ENCODE results near the gene ZDHHC22. TPM values are rescaled to one million over a fixed set of nuclear protein-coding genes. Genes with fewer than 3 reads are reported as not detected.

Gene ZDHHC22, protein sequence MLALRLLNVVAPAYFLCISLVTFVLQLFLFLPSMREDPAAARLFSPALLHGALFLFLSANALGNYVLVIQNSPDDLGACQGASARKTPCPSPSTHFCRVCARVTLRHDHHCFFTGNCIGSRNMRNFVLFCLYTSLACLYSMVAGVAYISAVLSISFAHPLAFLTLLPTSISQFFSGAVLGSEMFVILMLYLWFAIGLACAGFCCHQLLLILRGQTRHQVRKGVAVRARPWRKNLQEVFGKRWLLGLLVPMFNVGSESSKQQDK
- total RNA-seq (under 1 TPM in 1 of 5 donors, not detected in 4; 0.18 TPM), polyA plus RNA-seq (under 1 TPM in 1 of 3 donors, not detected in 2; 0.08 TPM)
- long read RNA-seq, donor 1: 0 reads
- long read RNA-seq, donor 2, partial matches to known transcripts: 0 of 1 reads
- long read RNA-seq, donor 2, other reads (novel, unspliced or antisense): 0 of 1 reads
- long read RNA-seq, donor 3: 0 reads
- long read RNA-seq, donor 4: 0 reads
- long read RNA-seq, donor 5: 0 reads
- long read RNA-seq, donor 6, partial matches to known transcripts: 0 of 2 reads
- long read RNA-seq, donor 6, other reads (novel, unspliced or antisense): 0 of 2 reads
- long read RNA-seq, donor 7, partial matches to known transcripts: 0 of 1 reads
- long read RNA-seq, donor 7, other reads (novel, unspliced or antisense): 0 of 1 reads
- long read RNA-seq, donor 8: 0 reads
- long read RNA-seq, donor 9, partial matches to known transcripts: 0 of 1 reads
- long read RNA-seq, donor 9, other reads (novel, unspliced or antisense): 0 of 1 reads
- long read RNA-seq, donor 10: 0 reads

DNA sequence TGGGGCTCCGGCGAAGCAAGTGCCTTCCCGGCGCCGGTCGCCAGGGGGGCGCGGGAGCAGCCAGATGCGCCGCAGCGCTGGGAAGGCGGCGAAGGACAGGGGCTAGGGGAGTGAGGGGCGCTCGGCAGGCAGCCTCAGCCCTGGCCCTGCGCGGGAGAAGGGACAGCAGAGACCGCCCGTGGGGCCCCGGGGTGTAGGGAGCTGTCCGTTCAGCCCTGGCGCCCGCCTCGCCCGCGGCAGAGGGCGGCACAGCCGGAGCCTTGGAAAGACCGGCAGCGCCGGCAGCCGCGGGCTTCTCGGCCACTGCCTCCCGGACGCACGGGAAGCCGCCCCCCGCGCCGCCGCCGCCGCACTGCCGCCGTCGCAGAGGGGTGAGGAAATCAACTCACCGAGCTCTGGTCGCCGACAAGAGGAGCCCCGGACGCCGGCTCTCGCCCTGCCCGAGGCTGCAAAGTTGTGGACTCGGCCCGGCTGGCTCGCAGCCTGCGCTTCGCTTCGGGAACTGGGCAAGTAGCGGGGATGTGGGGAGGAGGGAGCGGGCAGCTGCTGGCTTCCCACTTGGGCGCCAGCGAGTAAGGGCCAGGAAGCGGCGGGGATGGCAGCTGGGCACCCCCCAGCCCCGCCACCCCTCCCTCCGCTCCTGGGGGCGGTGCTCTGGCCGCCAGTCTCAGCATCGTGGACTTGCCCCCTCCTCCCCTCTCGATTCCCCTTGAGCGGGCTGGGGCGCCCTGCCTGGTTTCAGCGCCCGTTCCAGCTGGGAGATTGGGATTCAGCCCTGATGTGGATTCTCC is at the start of gene ZDHHC22:
Gene ZDHHC22, minus strand, starts transcription at position 578 of the 791 bp plus-strand sequence. CDS start 2,053 bp downstream, outside the sequence.
- peak in 1 of 2 donors; percentile 71 for DNase-seq
- no peaks in the 10 kb centered on the region for H3K36me3 ChIP-seq
- peaks cover 23 to 31% (median 26%) of the 10 kb centered on the region in 4 donors for H3K4me1 ChIP-seq
- TF ChIP-seq EP300 (IDR thresholded peaks at IDR 0.05) (no peak), POLR2A (IDR thresholded peaks at IDR 0.05) (no peak)
- TF ChIP-seq, protein P1, sequence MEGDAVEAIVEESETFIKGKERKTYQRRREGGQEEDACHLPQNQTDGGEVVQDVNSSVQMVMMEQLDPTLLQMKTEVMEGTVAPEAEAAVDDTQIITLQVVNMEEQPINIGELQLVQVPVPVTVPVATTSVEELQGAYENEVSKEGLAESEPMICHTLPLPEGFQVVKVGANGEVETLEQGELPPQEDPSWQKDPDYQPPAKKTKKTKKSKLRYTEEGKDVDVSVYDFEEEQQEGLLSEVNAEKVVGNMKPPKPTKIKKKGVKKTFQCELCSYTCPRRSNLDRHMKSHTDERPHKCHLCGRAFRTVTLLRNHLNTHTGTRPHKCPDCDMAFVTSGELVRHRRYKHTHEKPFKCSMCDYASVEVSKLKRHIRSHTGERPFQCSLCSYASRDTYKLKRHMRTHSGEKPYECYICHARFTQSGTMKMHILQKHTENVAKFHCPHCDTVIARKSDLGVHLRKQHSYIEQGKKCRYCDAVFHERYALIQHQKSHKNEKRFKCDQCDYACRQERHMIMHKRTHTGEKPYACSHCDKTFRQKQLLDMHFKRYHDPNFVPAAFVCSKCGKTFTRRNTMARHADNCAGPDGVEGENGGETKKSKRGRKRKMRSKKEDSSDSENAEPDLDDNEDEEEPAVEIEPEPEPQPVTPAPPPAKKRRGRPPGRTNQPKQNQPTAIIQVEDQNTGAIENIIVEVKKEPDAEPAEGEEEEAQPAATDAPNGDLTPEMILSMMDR (IDR thresholded peaks at IDR 0.05): peak in 1 of 7 experiments; percentile 12
- H3K9me3 ChIP-seq: no peaks in the 10 kb centered on the region
- intact Hi-C loops (cut with DNase I; ENCODE audit: low total_unique reads): no loop called here
- H3K27me3 ChIP-seq: peaks cover 18 to 100% (median 85%) of the 10 kb centered on the region in 3 donors
- WGBS, 5 donors: 0 to 2% (median 1%) methylated on average over 6 to 77 of the region's 77 CpGs
- H3K27ac ChIP-seq: no peak within 1 kb of the TSS
- H3K4me3 ChIP-seq: peak within 1 kb of the TSS; percentile 36 to 51 (median 43)

DNA sequence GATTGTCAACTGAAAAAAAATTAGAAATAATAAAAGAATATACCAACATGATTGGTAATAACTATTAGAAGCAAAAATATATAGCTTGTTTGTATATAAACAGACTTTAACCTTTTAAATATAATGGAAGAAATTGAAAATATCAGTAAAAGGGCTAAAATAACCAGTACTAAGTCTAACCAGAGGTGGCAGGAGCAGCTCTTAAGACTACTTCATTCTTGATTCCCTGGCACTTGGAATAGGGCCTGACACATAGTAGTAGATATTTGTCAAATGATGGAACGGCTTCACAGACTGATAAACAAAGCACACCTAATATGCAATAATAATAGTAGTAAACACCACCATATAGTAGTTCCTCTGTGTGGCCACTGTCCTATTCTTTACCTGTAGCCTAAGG is 49.4 kb upstream of the ZDHHC22 start:
- H3K4me3 ChIP-seq: no peak overlapping the region
- H3K9me3 ChIP-seq: no peaks in the 10 kb centered on the region
- no peaks in the 10 kb centered on the region for H3K4me1 ChIP-seq
- intact Hi-C loops (cut with DNase I; ENCODE audit: low total_unique reads): no loop called here
- TF ChIP-seq POLR2AphosphoS5 (IDR thresholded peaks at IDR 0.05): no peak
- TF ChIP-seq, protein P1 (IDR thresholded peaks at IDR 0.05): no peak
- TF ChIP-seq EP300 (IDR thresholded peaks at IDR 0.05): no peak
- no peak for TF ChIP-seq POLR2A (IDR thresholded peaks at IDR 0.05)
- 56 to 83% (median 74%) methylated on average over 1 of the region's 1 CpG for WGBS, 5 donors
- H3K27me3 ChIP-seq: peaks cover 0 to 30% (median 7%) of the 10 kb centered on the region in 3 donors
- H3K36me3 ChIP-seq: no peaks in the 10 kb centered on the region
- no peak overlapping the region for H3K27ac ChIP-seq
- no peak for DNase-seq

DNA sequence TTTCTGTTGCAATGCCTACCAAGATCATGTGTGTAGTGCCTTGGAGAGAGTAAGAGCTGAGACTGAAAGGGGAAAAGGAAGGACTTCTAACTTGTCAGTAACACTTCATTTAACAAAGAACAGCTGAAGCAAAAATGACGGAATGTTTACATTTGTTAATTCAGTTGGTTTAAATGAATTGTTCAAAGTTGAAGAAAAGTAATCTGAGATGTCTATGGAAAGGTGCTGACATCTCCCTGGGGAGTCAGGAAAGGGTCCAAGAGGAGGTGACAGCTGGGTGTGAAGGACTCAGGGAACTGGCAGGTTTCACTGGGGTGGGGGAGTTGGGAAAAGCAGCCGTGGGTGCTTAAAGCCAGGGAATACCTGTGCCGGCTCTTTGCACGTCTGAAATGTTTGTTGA is 47.9 kb upstream of the ZDHHC22 start:
- no peak for TF ChIP-seq POLR2A (IDR thresholded peaks at IDR 0.05)
- no peak for TF ChIP-seq EP300 (IDR thresholded peaks at IDR 0.05)
- TF ChIP-seq POLR2AphosphoS5 (IDR thresholded peaks at IDR 0.05): no peak
- TF ChIP-seq, protein P1 (IDR thresholded peaks at IDR 0.05): no peak
- no peak overlapping the region for H3K4me3 ChIP-seq
- no peaks in the 10 kb centered on the region for H3K9me3 ChIP-seq
- intact Hi-C loops (cut with DNase I; ENCODE audit: low total_unique reads): no loop called here
- H3K36me3 ChIP-seq: no peaks in the 10 kb centered on the region
- 32 to 42% (median 37%) methylated on average over 4 of the region's 4 CpGs for WGBS, 5 donors
- H3K4me1 ChIP-seq: no peaks in the 10 kb centered on the region
- H3K27me3 ChIP-seq: peaks cover 0 to 39% (median 7%) of the 10 kb centered on the region in 3 donors
- H3K27ac ChIP-seq: no peak overlapping the region
- DNase-seq: peak in 1 of 2 donors; percentile 14

DNA sequence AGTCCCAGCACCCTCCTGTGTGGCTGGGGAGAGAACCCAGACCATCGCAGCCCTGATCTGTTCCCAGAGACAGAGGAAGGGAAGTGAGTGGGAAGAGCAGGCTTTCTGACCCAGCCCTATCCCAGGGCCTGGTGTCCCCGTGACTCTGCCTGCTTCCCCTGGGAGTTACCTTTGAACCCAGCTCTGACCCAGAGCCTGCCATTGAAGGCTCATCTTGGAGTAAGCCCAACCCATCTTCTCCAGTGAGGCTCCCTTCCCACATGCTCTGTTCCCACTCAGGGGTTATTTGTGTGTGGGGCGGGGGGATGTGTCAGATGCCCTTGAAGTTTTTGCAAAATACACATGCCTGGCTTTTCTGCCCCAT is 46.0 kb upstream of the ZDHHC22 start:
- H3K27ac ChIP-seq: no peak overlapping the region

More for the DNA sequence above, 46.0 kb upstream of the ZDHHC22 start:
- TF ChIP-seq POLR2A (IDR thresholded peaks at IDR 0.05) (no peak), EP300 (IDR thresholded peaks at IDR 0.05) (no peak), POLR2AphosphoS5 (IDR thresholded peaks at IDR 0.05) (no peak)
- TF ChIP-seq, protein P1 (IDR thresholded peaks at IDR 0.05): no peak
- intact Hi-C loops (cut with DNase I; ENCODE audit: low total_unique reads): no loop called here
- no peak overlapping the region for H3K4me3 ChIP-seq
- no peaks in the 10 kb centered on the region for H3K4me1 ChIP-seq
- no peaks in the 10 kb centered on the region for H3K9me3 ChIP-seq
- peaks cover 0 to 57% (median 18%) of the 10 kb centered on the region in 3 donors for H3K27me3 ChIP-seq
- WGBS, 5 donors: 57 to 72% (median 70%) methylated on average over 2 to 3 of the region's 3 CpGs
- H3K36me3 ChIP-seq: no peaks in the 10 kb centered on the region
- DNase-seq: peak in 1 of 2 donors; percentile 5

All from stomach (tissue), 19 donors.